ENCODE results near the gene HDAC3.

HDAC3 gene

GRCh38 chr5:141657937-141658545 lies 21.4 kb upstream of the HDAC3 start:
- DNase-seq: no peak

- no peak for DNase-seq
Observed at GRCh38 chr5:141657404-141657803, 20.8 kb upstream of the HDAC3 start.

GRCh38 chr5:141656396-141656795 lies 19.7 kb upstream of the HDAC3 start:
- DNase-seq: no peak

GRCh38 chr5:141655020-141655419 lies 18.4 kb upstream of the HDAC3 start:
- no peak for DNase-seq

- DNase-seq: no peak
Observed at GRCh38 chr5:141654298-141654697, 17.6 kb upstream of the HDAC3 start.

- DNase-seq: no peak
Observed at GRCh38 chr5:141651728-141652105, 15.1 kb upstream of the HDAC3 start.

GRCh38 chr5:141650851-141651727 lies 14.4 kb upstream of the HDAC3 start, which contains the start of gene FCHSD1:
Gene FCHSD1 (minus strand): TSS chr5:141651418. CDS start chr5:141651368, 50 bp downstream.
- peak; percentile 87 to 88 for DNase-seq

GRCh38 chr5:141649972-141650371 lies 13.3 kb upstream of the HDAC3 start:
- DNase-seq: no peak

GRCh38 chr5:141649056-141649688 lies 12.5 kb upstream of the HDAC3 start:
- DNase-seq: no peak

GRCh38 chr5:141647851-141648250 lies 11.2 kb upstream of the HDAC3 start:
- DNase-seq: no peak

- no peak for DNase-seq
Observed at GRCh38 chr5:141647242-141647641, 10.6 kb upstream of the HDAC3 start.

- no peak for DNase-seq
Observed at GRCh38 chr5:141646026-141646425, 9.4 kb upstream of the HDAC3 start.

GRCh38 chr5:141641634-141642267 lies 5.1 kb upstream of the HDAC3 start:
- DNase-seq: peak in 1 of 2 experiments; percentile 24

- no peak for DNase-seq
Observed at GRCh38 chr5:141640698-141641097, 4.0 kb upstream of the HDAC3 start.

GRCh38 chr5:141640051-141640415 lies 3.4 kb upstream of the HDAC3 start:
- DNase-seq: no peak

GRCh38 chr5:141639357-141640050 lies 2.9 kb upstream of the HDAC3 start:
- DNase-seq: no peak

GRCh38 chr5:141638771-141639170 lies 2.1 kb upstream of the HDAC3 start:
- DNase-seq: no peak

GRCh38 chr5:141637767-141638419 lies 1.2 kb upstream of the HDAC3 start:
- DNase-seq: peak; percentile 58 to 63

GRCh38 chr5:141637123-141637766 lies 596 bp upstream of the HDAC3 start:
- peak; percentile 57 to 67 for DNase-seq

GRCh38 chr5:141636106-141636412 lies 590 bp downstream of the HDAC3 start:
- no peak for DNase-seq

GRCh38 chr5:141635646-141636045 lies 1.0 kb downstream of the HDAC3 start:
- no peak for DNase-seq

GRCh38 chr5:141634720-141635119 lies 1.9 kb downstream of the HDAC3 start:
- DNase-seq: no peak

All from activated CD4-positive, alpha-beta T cell treated with anti-CD3 and anti-CD28 coated beads, Interleukin-2, amount 50 U/mL, for 48 hours (primary cell).